IPS-18c (cell line): Measurements from ENCODE around the gene WDFY2.

Experiments used
- H3K4me3 ChIP-seq: 2 replicates; pipeline ENCODE4 v1.7.0; 2013; ENCODE audit warnings: low read depth, mild to moderate bottlenecking, low read length, moderate library complexity; ENCODE audit not compliant: insufficient read depth
- H3K9me3 ChIP-seq: one replicate; pipeline ENCODE4 v1.6.1; 2013; ENCODE audit warnings: mild to moderate bottlenecking, low read length, moderate library complexity; ENCODE audit not compliant: control insufficient read depth, insufficient read depth

The WDFY2 gene

GRCh38 chr13:51761643-51762350 lies 177.5 kb downstream of the WDFY2 start:
- no peak overlapping the region for H3K4me3 ChIP-seq
- no peaks in the 10 kb centered on the region for H3K9me3 ChIP-seq

GRCh38 chr13:51763486-51763885 lies 179.2 kb downstream of the WDFY2 start:
- H3K9me3 ChIP-seq: no peaks in the 10 kb centered on the region
- no peak overlapping the region for H3K4me3 ChIP-seq

- Histone ChIP-seq H3K4me3 (no peak overlapping the region), H3K9me3 (no peaks in the 10 kb centered on the region)
Observed at GRCh38 chr13:51764184-51765141, 180.2 kb downstream of the WDFY2 start.

GRCh38 chr13:51765142-51765515 lies 180.9 kb downstream of the WDFY2 start:
- H3K4me3 ChIP-seq: no peak overlapping the region
- no peaks in the 10 kb centered on the region for H3K9me3 ChIP-seq

- H3K4me3 ChIP-seq: no peak overlapping the region
- H3K9me3 ChIP-seq: no peaks in the 10 kb centered on the region
Observed at GRCh38 chr13:51767100-51767499, 182.8 kb downstream of the WDFY2 start.

GRCh38 chr13:51768378-51768921 lies 184.2 kb downstream of the WDFY2 start:
- Histone ChIP-seq H3K4me3 (no peak overlapping the region), H3K9me3 (no peaks in the 10 kb centered on the region)

GRCh38 chr13:51768976-51769375 lies 184.7 kb downstream of the WDFY2 start:
- Histone ChIP-seq H3K9me3 (no peaks in the 10 kb centered on the region), H3K4me3 (no peak overlapping the region)

- H3K9me3 ChIP-seq: no peaks in the 10 kb centered on the region
- no peak overlapping the region for H3K4me3 ChIP-seq
Observed at GRCh38 chr13:51769455-51770127, 185.3 kb downstream of the WDFY2 start.

- Histone ChIP-seq H3K4me3 (no peak overlapping the region), H3K9me3 (no peaks in the 10 kb centered on the region)
Observed at GRCh38 chr13:51770160-51770559, 185.9 kb downstream of the WDFY2 start.

GRCh38 chr13:51770681-51771417 lies 186.6 kb downstream of the WDFY2 start:
- H3K9me3 ChIP-seq: no peaks in the 10 kb centered on the region

GRCh38 chr13:51771418-51772104 lies 187.3 kb downstream of the WDFY2 start:
- no peaks in the 10 kb centered on the region for H3K9me3 ChIP-seq
- H3K4me3 ChIP-seq: no peak overlapping the region

More at GRCh38 chr13:51770681-51771417, 186.6 kb downstream of the WDFY2 start:
- no peak overlapping the region for H3K4me3 ChIP-seq

GRCh38 chr13:51772105-51772455 lies 187.8 kb downstream of the WDFY2 start:
- Histone ChIP-seq H3K4me3 (no peak overlapping the region), H3K9me3 (no peaks in the 10 kb centered on the region)

- H3K9me3 ChIP-seq: no peaks in the 10 kb centered on the region
- no peak overlapping the region for H3K4me3 ChIP-seq
Observed at GRCh38 chr13:51772781-51773180, 188.5 kb downstream of the WDFY2 start.

- H3K9me3 ChIP-seq: no peaks in the 10 kb centered on the region
- H3K4me3 ChIP-seq: no peak overlapping the region
Observed at GRCh38 chr13:51773515-51773914, 189.3 kb downstream of the WDFY2 start.

GRCh38 chr13:51776179-51776578 lies 191.9 kb downstream of the WDFY2 start:
- no peaks in the 10 kb centered on the region for H3K9me3 ChIP-seq
- no peak overlapping the region for H3K4me3 ChIP-seq

- Histone ChIP-seq H3K9me3 (no peaks in the 10 kb centered on the region), H3K4me3 (no peak overlapping the region)
Observed at GRCh38 chr13:51777921-51778320, 193.7 kb downstream of the WDFY2 start.
